Gastrocnemius medialis (tissue), 4 donors: ENCODE data around the gene TSC22D4.
"Not testable (repeated sequence)": the region's sequence is repeated elsewhere in the genome, so short reads cannot be mapped to it uniquely, and the experiment has no call there.

Experiments used
- POLR2A ChIP-seq, 2 donors: fragments of 450-650 bp; IDR thresholded peaks; one replicate each; pipeline ENCODE4 v1.6.1; 2017; ENCODE audit warnings: antibody characterized with exemption in 2 of 2, mild to moderate bottlenecking in 2 of 2, moderate library complexity in 2 of 2
- TF ChIP-seq, protein P1 (sequence below), 5 experiments: fragments of 450-650 bp in 3 of 5; fragments of 200-600 bp in 2 of 5; sonication (generic) in 2 of 5; IDR thresholded peaks in 4 of 5; conservative IDR thresholded peaks in 1 of 5; 1 replicate in 4 of 5; 2 replicates in 1 of 5; pipeline ENCODE4 v1.5.1; 2016 to 2019; ENCODE audit warnings: antibody characterized with exemption in 5 of 5, mild to moderate bottlenecking in 3 of 5, moderate library complexity in 3 of 5

DNA sequence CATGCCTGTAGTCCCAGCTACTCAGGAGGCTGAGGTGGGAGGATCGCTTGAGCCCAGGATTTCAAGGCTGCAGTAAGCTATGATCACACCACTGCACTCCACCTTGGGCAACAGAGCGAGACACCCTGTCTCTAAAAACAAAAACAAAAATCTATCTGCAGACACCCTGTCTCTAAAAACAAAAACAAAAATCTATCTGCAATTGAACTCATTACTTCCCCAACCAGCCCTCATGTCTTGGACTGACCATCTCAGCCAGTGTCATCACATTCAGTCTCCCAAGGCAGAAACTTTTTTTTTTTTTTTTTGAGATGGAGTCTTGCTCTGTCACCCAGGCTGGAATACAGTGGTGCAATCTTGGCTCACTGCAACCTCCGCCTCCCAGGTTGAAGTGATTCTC is 25.0 kb upstream of the TSC22D4 start:
- TF ChIP-seq POLR2A (IDR thresholded peaks at IDR 0.05), result not testable (repeated sequence)
- TF ChIP-seq, protein P1, sequence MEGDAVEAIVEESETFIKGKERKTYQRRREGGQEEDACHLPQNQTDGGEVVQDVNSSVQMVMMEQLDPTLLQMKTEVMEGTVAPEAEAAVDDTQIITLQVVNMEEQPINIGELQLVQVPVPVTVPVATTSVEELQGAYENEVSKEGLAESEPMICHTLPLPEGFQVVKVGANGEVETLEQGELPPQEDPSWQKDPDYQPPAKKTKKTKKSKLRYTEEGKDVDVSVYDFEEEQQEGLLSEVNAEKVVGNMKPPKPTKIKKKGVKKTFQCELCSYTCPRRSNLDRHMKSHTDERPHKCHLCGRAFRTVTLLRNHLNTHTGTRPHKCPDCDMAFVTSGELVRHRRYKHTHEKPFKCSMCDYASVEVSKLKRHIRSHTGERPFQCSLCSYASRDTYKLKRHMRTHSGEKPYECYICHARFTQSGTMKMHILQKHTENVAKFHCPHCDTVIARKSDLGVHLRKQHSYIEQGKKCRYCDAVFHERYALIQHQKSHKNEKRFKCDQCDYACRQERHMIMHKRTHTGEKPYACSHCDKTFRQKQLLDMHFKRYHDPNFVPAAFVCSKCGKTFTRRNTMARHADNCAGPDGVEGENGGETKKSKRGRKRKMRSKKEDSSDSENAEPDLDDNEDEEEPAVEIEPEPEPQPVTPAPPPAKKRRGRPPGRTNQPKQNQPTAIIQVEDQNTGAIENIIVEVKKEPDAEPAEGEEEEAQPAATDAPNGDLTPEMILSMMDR (IDR thresholded peaks at IDR 0.05 in 4 of 5, conservative IDR thresholded peaks at IDR 0.05 in 1 of 5), result not testable (repeated sequence)
